Nephron (organoid): ENCODE data around the gene VRK2.
"Not testable (repeated sequence)": the region's sequence is repeated elsewhere in the genome, so short reads cannot be mapped to it uniquely, and the experiment has no call there.

Source experiments
- H3K27ac Mint-ChIP-seq, 3 experiments: 2 replicates each; pipeline ENCODE4 v1.8.0; 2020; ENCODE audit warnings: mixed read lengths in 3 of 3, mild to moderate bottlenecking in 2 of 3, moderate library complexity in 1 of 3
- H3K27me3 Mint-ChIP-seq: 2 replicates; pipeline ENCODE4 v1.8.0; 2021; ENCODE audit warnings: low read depth, mild to moderate bottlenecking, moderate library complexity, mixed read lengths
- H3K36me3 Mint-ChIP-seq: 2 replicates; pipeline ENCODE4 v1.8.0; 2020; ENCODE audit warnings: low read depth, mixed read lengths
- H3K4me1 Mint-ChIP-seq: 2 replicates; pipeline ENCODE4 v1.8.0; 2020; ENCODE audit warnings: mixed read lengths
- H3K4me3 Mint-ChIP-seq, 3 experiments: 2 replicates each; pipeline ENCODE4 v1.8.0; 2020; ENCODE audit warnings: mild to moderate bottlenecking in 3 of 3, mixed read lengths in 3 of 3, moderate library complexity in 2 of 3
- H3K9me3 Mint-ChIP-seq: 2 replicates; pipeline ENCODE4 v1.8.0; 2020; ENCODE audit warnings: mixed read lengths
- CTCF ChIP-seq, 3 experiments: fragments of 200-600 bp; sonication (generic); IDR thresholded peaks; one replicate each; pipeline ENCODE4 v1.5.0; 2021; ENCODE audit warnings: antibody characterized with exemption in 3 of 3; ENCODE audit not compliant: unreplicated experiment in 3 of 3

Gene VRK2

GRCh38 chr2:58081000-58081399, 34.4 kb downstream of the VRK2 start:
- no peaks in the 10 kb centered on the region for H3K9me3 Mint-ChIP-seq
- no peak overlapping the region for H3K4me3 Mint-ChIP-seq
- H3K4me1 Mint-ChIP-seq: peaks cover 5% of the 10 kb centered on the region
- H3K27ac Mint-ChIP-seq: no peak overlapping the region
- TF ChIP-seq CTCF (IDR thresholded peaks at IDR 0.05; ENCODE audit: unreplicated experiment in 3 of 3): no peak
- peaks cover 9% of the 10 kb centered on the region for H3K36me3 Mint-ChIP-seq
- H3K27me3 Mint-ChIP-seq: no peaks in the 10 kb centered on the region

- H3K27me3 Mint-ChIP-seq: no peaks in the 10 kb centered on the region
- H3K4me3 Mint-ChIP-seq: no peak overlapping the region
- no peak overlapping the region for H3K27ac Mint-ChIP-seq
- H3K4me1 Mint-ChIP-seq: no peaks in the 10 kb centered on the region
- H3K9me3 Mint-ChIP-seq: peaks cover 6% of the 10 kb centered on the region
- TF ChIP-seq CTCF (IDR thresholded peaks at IDR 0.05; ENCODE audit: unreplicated experiment in 3 of 3): no peak
- peaks cover 41% of the 10 kb centered on the region for H3K36me3 Mint-ChIP-seq
Observed at GRCh38 chr2:58089081-58089480, 42.5 kb downstream of the VRK2 start.

- peaks cover 50% of the 10 kb centered on the region for H3K36me3 Mint-ChIP-seq
- H3K9me3 Mint-ChIP-seq: peaks cover 20% of the 10 kb centered on the region
- not testable (repeated sequence) for H3K4me1 Mint-ChIP-seq, H3K27me3 Mint-ChIP-seq, H3K27ac Mint-ChIP-seq, H3K4me3 Mint-ChIP-seq
Observed at GRCh38 chr2:58092772-58093171, 46.2 kb downstream of the VRK2 start.

- H3K4me1 Mint-ChIP-seq: no peaks in the 10 kb centered on the region
- H3K36me3 Mint-ChIP-seq: peaks cover 32% of the 10 kb centered on the region
- H3K27ac Mint-ChIP-seq: no peak overlapping the region
- no peak for TF ChIP-seq CTCF (IDR thresholded peaks at IDR 0.05; ENCODE audit: unreplicated experiment in 3 of 3)
- H3K9me3 Mint-ChIP-seq: peaks cover 20% of the 10 kb centered on the region
- H3K4me3 Mint-ChIP-seq: no peak overlapping the region
- no peaks in the 10 kb centered on the region for H3K27me3 Mint-ChIP-seq
Observed at GRCh38 chr2:58097025-58097424, 50.4 kb downstream of the VRK2 start.

GRCh38 chr2:58098254-58099095, 51.9 kb downstream of the VRK2 start:
- Mint-ChIP-seq H3K27me3 (no peaks in the 10 kb centered on the region), H3K4me1 (no peaks in the 10 kb centered on the region), H3K36me3 (peaks cover 23% of the 10 kb centered on the region), H3K4me3 (no peak overlapping the region), H3K9me3 (peaks cover 16% of the 10 kb centered on the region), H3K27ac (no peak overlapping the region)
- no peak for TF ChIP-seq CTCF (IDR thresholded peaks at IDR 0.05; ENCODE audit: unreplicated experiment in 3 of 3)

GRCh38 chr2:58099096-58099769, 52.6 kb downstream of the VRK2 start:
- no peak overlapping the region for H3K27ac Mint-ChIP-seq
- no peak overlapping the region for H3K4me3 Mint-ChIP-seq
- H3K27me3 Mint-ChIP-seq: no peaks in the 10 kb centered on the region
- H3K36me3 Mint-ChIP-seq: peaks cover 22% of the 10 kb centered on the region
- TF ChIP-seq CTCF (IDR thresholded peaks at IDR 0.05; ENCODE audit: unreplicated experiment in 3 of 3): no peak
- H3K4me1 Mint-ChIP-seq: no peaks in the 10 kb centered on the region
- H3K9me3 Mint-ChIP-seq: peaks cover 13% of the 10 kb centered on the region
